SK-N-SH treated with all-trans-retinoic acid at 6 μM for 48 hours (cell line): ENCODE results near the gene KCTD2.
A peak's percentile ranks its signal among the peaks of the same experiment; 100 is the strongest.

Experiments used
- ATAC-seq: fragments of 200-7000 bp; cut with Tn5 transposase; 3 replicates; pipeline ENCODE4 v1.9.1; 2020; ENCODE audit warnings: mild to moderate bottlenecking, moderate library complexity
- ARNTL ChIP-seq: fragments of 450-650 bp; formaldehyde crosslinking; IDR thresholded peaks from 2 replicates; pipeline ENCODE4 v1.5.0; 2020; ENCODE audit warnings: low read depth, mild to moderate bottlenecking, moderate library complexity, borderline replicate concordance
- BACH2 ChIP-seq: fragments of 250-450 bp; sonication (Bioruptor Pico); IDR thresholded peaks from 2 replicates; pipeline ENCODE4 v1.9.0; 2021; ENCODE audit warnings: mild to moderate bottlenecking, borderline replicate concordance
- CREB5 ChIP-seq: fragments of 250-450 bp; sonication (Bioruptor Pico); IDR thresholded peaks from 2 replicates; pipeline ENCODE4 v1.5.1; 2020; ENCODE audit warnings: low read depth, mild to moderate bottlenecking, moderate library complexity
- CSDC2 ChIP-seq: fragments of 250-450 bp; sonication (Bioruptor Pico); IDR thresholded peaks from 2 replicates; pipeline ENCODE4 v1.5.0; 2020; ENCODE audit warnings: mild to moderate bottlenecking, moderate library complexity
- CSRNP3 ChIP-seq: fragments of 250-450 bp; sonication (Bioruptor Pico); IDR thresholded peaks from 2 replicates; pipeline ENCODE4 v1.5.1; 2021; ENCODE audit warnings: mild to moderate bottlenecking, moderate library complexity
- ISL1 ChIP-seq: fragments of 250-450 bp; sonication (Bioruptor Pico); IDR thresholded peaks from 2 replicates; pipeline ENCODE4 v2.1.2; 2022; ENCODE audit warnings: mild to moderate bottlenecking, moderate library complexity
- OSR1 ChIP-seq: fragments of 250-450 bp; sonication (Bioruptor Pico); IDR thresholded peaks from 2 replicates; pipeline ENCODE4 v1.8.0; 2022; ENCODE audit warnings: moderate library complexity, mild to moderate bottlenecking, inconsistent platforms
- POU6F1 ChIP-seq: fragments of 250-450 bp; sonication (Bioruptor Pico); IDR thresholded peaks from 2 replicates; pipeline ENCODE4 v1.8.0; 2021; ENCODE audit warnings: low read depth, mild to moderate bottlenecking, moderate library complexity, borderline replicate concordance
- RARB ChIP-seq: fragments of 250-450 bp; sonication (Bioruptor Pico); IDR thresholded peaks from 2 replicates; pipeline ENCODE4 v1.8.0; 2021; ENCODE audit warnings: mild to moderate bottlenecking, moderate library complexity
- SNAI2 ChIP-seq: fragments of 250-450 bp; sonication (Bioruptor Pico); IDR thresholded peaks from 2 replicates; pipeline ENCODE4 v1.5.0; 2020; ENCODE audit warnings: mild to moderate bottlenecking, moderate library complexity
- TOX ChIP-seq: fragments of 250-450 bp; sonication (Bioruptor Pico); IDR thresholded peaks from 2 replicates; pipeline ENCODE4 v1.8.0; 2021; ENCODE audit warnings: mild to moderate bottlenecking, moderate library complexity, borderline replicate concordance
- ZC3H10 ChIP-seq: fragments of 250-450 bp; sonication (Bioruptor Pico); IDR thresholded peaks from 2 replicates; pipeline ENCODE4 v1.5.1; 2021; ENCODE audit warnings: mild to moderate bottlenecking, moderate library complexity
- ZFP3 ChIP-seq: fragments of 250-450 bp; sonication (Bioruptor Pico); IDR thresholded peaks from 2 replicates; pipeline ENCODE4 v1.5.0; 2020; ENCODE audit warnings: mild to moderate bottlenecking, moderate library complexity
- ZFP30 ChIP-seq: fragments of 450-650 bp; formaldehyde crosslinking; IDR thresholded peaks from 2 replicates; pipeline ENCODE4 v1.5.0; 2022; ENCODE audit warnings: mild to moderate bottlenecking, moderate library complexity
- ZNF565 ChIP-seq: fragments of 450-650 bp; formaldehyde crosslinking; conservative IDR thresholded peaks from 2 replicates; pipeline ENCODE4 v1.5.0; 2020; ENCODE audit warnings: low read depth, mild to moderate bottlenecking, moderate library complexity
- ZNF70 ChIP-seq: fragments of 450-650 bp; formaldehyde crosslinking; IDR thresholded peaks from 2 replicates; pipeline ENCODE4 v1.5.0; 2020; ENCODE audit warnings: mild to moderate bottlenecking, moderate library complexity
- ZNF8 ChIP-seq: fragments of 450-650 bp; formaldehyde crosslinking; IDR thresholded peaks from 2 replicates; pipeline ENCODE4 v1.5.0; 2020; ENCODE audit warnings: mild to moderate bottlenecking, moderate library complexity
- TF ChIP-seq, protein P1 (sequence below): fragments of 250-450 bp; sonication (Bioruptor Pico); IDR thresholded peaks from 2 replicates; pipeline ENCODE4 v1.8.0; 2020; ENCODE audit warnings: mild to moderate bottlenecking, moderate library complexity, borderline replicate concordance

The KCTD2 gene

DNA sequence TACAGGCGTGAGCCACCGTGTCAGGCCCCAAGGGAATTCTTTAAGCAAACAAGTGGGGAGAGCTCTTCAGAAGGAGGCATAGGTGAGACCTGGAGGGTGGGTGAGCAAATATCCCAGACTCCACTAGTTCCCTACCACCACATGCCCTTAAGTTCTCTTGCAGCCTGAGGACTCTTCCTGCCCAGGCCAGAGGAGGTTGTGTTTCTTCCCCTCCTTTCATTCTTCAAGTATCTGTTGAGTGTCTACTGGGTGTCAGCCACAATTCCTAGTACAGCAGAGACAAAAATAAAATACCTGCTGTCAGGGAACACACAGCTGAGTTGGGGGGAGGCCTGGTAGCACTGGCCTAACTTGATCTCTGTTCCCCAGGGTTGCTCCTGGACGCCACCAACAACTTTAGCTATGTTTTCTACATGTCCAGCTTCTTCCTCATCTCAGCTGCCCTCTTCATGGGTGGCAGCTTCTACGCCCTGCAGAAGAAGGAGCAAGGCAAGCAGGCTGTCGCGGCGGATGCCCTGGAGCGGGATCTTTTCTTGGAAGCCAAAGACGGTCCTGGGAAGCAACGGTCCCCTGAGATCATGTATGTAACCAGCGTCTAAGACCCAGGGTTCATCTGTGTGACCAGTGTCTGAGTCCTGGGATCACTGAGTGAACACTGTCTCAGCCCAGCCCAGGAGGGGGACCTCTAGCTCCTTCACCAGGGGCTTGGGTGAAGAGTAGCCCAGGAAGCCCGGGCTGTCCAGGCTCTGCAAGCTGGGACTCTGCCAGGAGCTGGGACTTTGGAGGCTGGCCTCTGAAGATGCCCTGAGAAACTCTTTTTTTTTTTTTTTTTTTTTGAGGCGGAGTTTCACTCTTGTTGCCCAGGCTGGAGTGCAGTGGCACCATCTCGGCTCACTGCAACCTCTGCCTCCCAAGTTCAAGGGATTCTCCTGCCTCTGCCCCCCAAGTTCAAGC lies 56.9 kb downstream of the KCTD2 start:
- TF ChIP-seq ZNF565 (CRISPR knock-in tag) (no peak), ZC3H10 (CRISPR knock-in tag) (no peak), ZFP3 (CRISPR knock-in tag) (no peak), ZFP30 (CRISPR knock-in tag) (no peak), TOX (no peak)
- TF ChIP-seq, protein P1, sequence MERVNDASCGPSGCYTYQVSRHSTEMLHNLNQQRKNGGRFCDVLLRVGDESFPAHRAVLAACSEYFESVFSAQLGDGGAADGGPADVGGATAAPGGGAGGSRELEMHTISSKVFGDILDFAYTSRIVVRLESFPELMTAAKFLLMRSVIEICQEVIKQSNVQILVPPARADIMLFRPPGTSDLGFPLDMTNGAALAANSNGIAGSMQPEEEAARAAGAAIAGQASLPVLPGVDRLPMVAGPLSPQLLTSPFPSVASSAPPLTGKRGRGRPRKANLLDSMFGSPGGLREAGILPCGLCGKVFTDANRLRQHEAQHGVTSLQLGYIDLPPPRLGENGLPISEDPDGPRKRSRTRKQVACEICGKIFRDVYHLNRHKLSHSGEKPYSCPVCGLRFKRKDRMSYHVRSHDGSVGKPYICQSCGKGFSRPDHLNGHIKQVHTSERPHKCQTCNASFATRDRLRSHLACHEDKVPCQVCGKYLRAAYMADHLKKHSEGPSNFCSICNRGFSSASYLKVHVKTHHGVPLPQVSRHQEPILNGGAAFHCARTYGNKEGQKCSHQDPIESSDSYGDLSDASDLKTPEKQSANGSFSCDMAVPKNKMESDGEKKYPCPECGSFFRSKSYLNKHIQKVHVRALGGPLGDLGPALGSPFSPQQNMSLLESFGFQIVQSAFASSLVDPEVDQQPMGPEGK (CRISPR knock-in tag): no peak
- peak; percentile 9; the same call in 1 of the 3 replicates for ATAC-seq

DNA sequence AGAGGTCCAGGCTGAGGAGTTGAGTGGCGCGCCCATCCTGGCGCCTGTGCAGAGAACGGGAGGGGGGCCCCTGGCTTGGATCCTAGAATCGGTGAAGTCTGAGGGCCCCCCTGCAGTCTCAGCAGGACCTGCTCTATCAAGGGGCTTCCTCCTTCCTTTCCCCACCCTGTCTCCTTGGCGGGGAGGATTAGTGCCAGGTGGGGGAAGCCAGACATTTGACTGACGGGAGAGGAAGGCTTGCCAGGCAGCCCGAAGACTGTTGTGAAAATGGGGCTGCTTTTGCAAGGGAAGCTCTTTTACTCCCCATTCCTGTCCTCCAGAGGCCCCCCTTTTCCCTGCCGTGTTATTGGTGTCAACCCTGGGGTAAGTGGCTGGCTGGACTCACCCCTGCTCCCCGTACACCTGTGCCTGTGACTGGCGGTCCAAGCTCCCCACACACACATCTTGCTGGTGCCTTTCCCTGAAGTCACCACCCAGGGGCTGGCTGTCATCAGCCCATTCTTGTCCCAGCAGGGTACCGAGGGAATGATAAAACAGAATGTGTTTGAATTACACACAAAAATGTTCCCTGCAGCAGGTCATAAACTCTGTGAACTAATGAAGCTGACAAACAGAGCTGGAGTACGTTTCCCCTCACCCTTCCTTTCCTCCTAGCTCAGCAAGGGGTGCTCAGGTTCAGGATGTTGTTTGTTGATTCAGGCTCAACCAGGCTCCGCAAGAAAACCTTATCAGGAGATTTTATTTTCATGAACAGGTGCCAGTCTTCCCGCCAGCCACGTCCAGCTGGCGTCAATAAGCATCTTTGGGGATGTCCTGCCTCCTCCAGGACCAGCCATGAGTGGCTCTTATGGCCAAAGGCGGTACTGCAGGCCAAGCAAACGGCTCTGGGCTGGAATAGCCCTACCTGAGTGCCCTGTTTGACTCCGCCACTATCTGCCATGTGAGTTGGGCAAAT lies 58.4 kb downstream of the KCTD2 start:
- TF ChIP-seq ARNTL (no peak), SNAI2 (CRISPR knock-in tag) (peak; percentile 84; the same call in 1 of the 2 replicates)
- ATAC-seq: peak; percentile 86

- no peak for ATAC-seq
- TF ChIP-seq OSR1 (CRISPR knock-in tag) (no peak), TOX (no peak), ARNTL (no peak), ZC3H10 (CRISPR knock-in tag) (no peak), CREB5 (CRISPR knock-in tag) (no peak), POU6F1 (no peak), ZNF70 (CRISPR knock-in tag) (no peak), CSRNP3 (no peak), ISL1 (CRISPR knock-in tag) (no peak), BACH2 (CRISPR knock-in tag) (no peak), ZFP3 (CRISPR knock-in tag) (no peak)
- TF ChIP-seq, protein P1 (CRISPR knock-in tag): no peak
Observed at GRCh38 chr17:75108193-75108592, 61.2 kb downstream of the KCTD2 start.

- no peak for ATAC-seq
- TF ChIP-seq CSDC2 (CRISPR knock-in tag): no peak
- no peak for TF ChIP-seq ZNF8 (CRISPR knock-in tag)
- no peak for TF ChIP-seq SNAI2 (CRISPR knock-in tag)
- TF ChIP-seq CREB5 (CRISPR knock-in tag): no peak
- TF ChIP-seq RARB (CRISPR knock-in tag): no peak
- no peak for TF ChIP-seq ARNTL
- no peak for TF ChIP-seq POU6F1
Observed at GRCh38 chr17:75109046-75109406, 62.0 kb downstream of the KCTD2 start.
